Epidermal melanocyte (primary cell): Measurements from ENCODE around the gene SLCO2A1.

ENCODE experiments used
- DNase-seq: peaks from one replicate; pipeline ENCODE4 v3.0.0; 2011; ENCODE audit warnings: low spot score; ENCODE audit not compliant: insufficient read length

The SLCO2A1 gene

GRCh38 chr3:133980550-133980949, 49.2 kb downstream of the SLCO2A1 start:
- DNase-seq = no peak

- DNase-seq = no peak
Measured at GRCh38 chr3:133980035-133980434, 49.7 kb downstream of the SLCO2A1 start.

GRCh38 chr3:133979553-133979952, 50.2 kb downstream of the SLCO2A1 start:
- no peak for DNase-seq

GRCh38 chr3:133977568-133977967, 52.2 kb downstream of the SLCO2A1 start:
- no peak for DNase-seq

- DNase-seq = no peak
Measured at GRCh38 chr3:133973249-133973980, 56.3 kb downstream of the SLCO2A1 start.

GRCh38 chr3:133972156-133972555, 57.6 kb downstream of the SLCO2A1 start:
- no peak for DNase-seq

- no peak for DNase-seq
Measured at GRCh38 chr3:133970916-133971315, 58.8 kb downstream of the SLCO2A1 start.

- DNase-seq = no peak
Measured at GRCh38 chr3:133970339-133970738, 59.4 kb downstream of the SLCO2A1 start.

- DNase-seq = no peak
Measured at GRCh38 chr3:133967992-133968892, 61.5 kb downstream of the SLCO2A1 start.

GRCh38 chr3:133966954-133967353, 62.8 kb downstream of the SLCO2A1 start:
- no peak for DNase-seq

- DNase-seq = no peak
Measured at GRCh38 chr3:133965906-133966305, 63.8 kb downstream of the SLCO2A1 start.

- no peak for DNase-seq
Measured at GRCh38 chr3:133965013-133965570, 64.6 kb downstream of the SLCO2A1 start.

GRCh38 chr3:133964547-133964946, 65.2 kb downstream of the SLCO2A1 start:
- no peak for DNase-seq

- DNase-seq = no peak
Measured at GRCh38 chr3:133963657-133964396, 65.9 kb downstream of the SLCO2A1 start.

GRCh38 chr3:133962849-133963248, 66.9 kb downstream of the SLCO2A1 start:
- peak; percentile 41 for DNase-seq

- DNase-seq = no peak
Measured at GRCh38 chr3:133958071-133958805, 71.5 kb downstream of the SLCO2A1 start.

- no peak for DNase-seq
Measured at GRCh38 chr3:133956982-133957381, 72.7 kb downstream of the SLCO2A1 start.

- no peak for DNase-seq
Measured at GRCh38 chr3:133956353-133956752, 73.4 kb downstream of the SLCO2A1 start.

GRCh38 chr3:133955892-133956291, 73.8 kb downstream of the SLCO2A1 start:
- DNase-seq = no peak

- DNase-seq = no peak
Measured at GRCh38 chr3:133954717-133955360, 74.9 kb downstream of the SLCO2A1 start.
